H1 (cell line): ENCODE data around the gene ARID2. TPM values are rescaled to one million over a fixed set of nuclear protein-coding genes. Genes with fewer than 3 reads are reported as not detected.

ENCODE experiments used
- CTCF ChIA-PET: fragments of 300-600 bp; sonication (Branson Sonifier 250); formaldehyde crosslinking; loops from one replicate; lab custom pipeline; 2021; ENCODE audit not compliant: partially characterized antibody; lab: Charles Lee
- POLR2A ChIA-PET: fragments of 300-600 bp; sonication (Branson Sonifier 250); formaldehyde crosslinking; loops from one replicate; lab custom pipeline; 2021; ENCODE audit warnings: inconsistent platforms; ENCODE audit not compliant: partially characterized antibody; lab: Charles Lee
- DNase-seq, 2 experiments: peaks; one replicate each; pipeline versions ENCODE4 v3.0.0 to v3.0.0-alpha.2; 2010 to 2022; ENCODE audit warnings: low spot score in 2 of 2, low read depth in 1 of 2, mixed read lengths in 1 of 2
- FAIRE-seq: peaks from 2 replicates; lab custom pipeline; 2011; peaks lifted over from hg19 to GRCh38; lab: Jason Lieb, UNC
- H2AFZ ChIP-seq: 2 replicates; pipeline ENCODE4 v1.8.1; 2012; ENCODE audit warnings: low read length, inconsistent platforms
- H2AK5ac ChIP-seq: 2 replicates; pipeline ENCODE4 v1.6.1; 2013; ENCODE audit warnings: low read depth, low read length
- H2BK120ac ChIP-seq: replicated peaks from 2 replicates; pipeline ENCODE3; 2013; ENCODE audit warnings: low read depth, low read length, inconsistent platforms
- H2BK12ac ChIP-seq: 2 replicates; pipeline ENCODE4 v1.6.1; 2013; ENCODE audit warnings: low read depth, low read length
- H2BK15ac ChIP-seq: 2 replicates; pipeline ENCODE4 v1.6.1; 2013; ENCODE audit warnings: low read length
- H2BK20ac ChIP-seq: 2 replicates; pipeline ENCODE4 v1.6.1; 2013; ENCODE audit warnings: low read length
- H2BK5ac ChIP-seq: 2 replicates; pipeline ENCODE4 v1.6.1; 2013; ENCODE audit warnings: low read depth, low read length
- H3K14ac ChIP-seq: 2 replicates; pipeline ENCODE4 v1.6.1; 2013; ENCODE audit warnings: inconsistent platforms; ENCODE audit not compliant: insufficient read length
- H3K18ac ChIP-seq: 2 replicates; pipeline ENCODE4 v1.6.1; 2013; ENCODE audit warnings: low read length; ENCODE audit errors: extremely low read depth
- H3K23ac ChIP-seq: 2 replicates; pipeline ENCODE4 v1.6.1; 2013; ENCODE audit warnings: inconsistent platforms; ENCODE audit not compliant: insufficient read length
- H3K23me2 ChIP-seq: 2 replicates; pipeline ENCODE4 v1.6.1; 2013; ENCODE audit warnings: low read depth, low read length
- H3K27ac ChIP-seq: 2 replicates; pipeline ENCODE4 v1.6.1; 2011; ENCODE audit warnings: low read depth, low read length, inconsistent platforms
- H3K27me3 ChIP-seq, 4 experiments: replicated peaks in 1 of 4; 1 replicate in 1 of 4; 2 replicates in 3 of 4; pipeline versions ENCODE4 v1.6.1 to v1.8.1; 2011 to 2013; ENCODE audit warnings: low read length in 3 of 4, mild to moderate bottlenecking in 3 of 4, inconsistent platforms in 2 of 4, mixed read lengths in 2 of 4, moderate library complexity in 1 of 4; ENCODE audit not compliant: control insufficient read depth in 3 of 4, insufficient read depth in 3 of 4; ENCODE audit errors: extremely low read depth in 1 of 4
- H3K36me3 ChIP-seq, 4 experiments: 2 replicates each; pipeline versions ENCODE4 v1.6.1 to v1.8.1; 2011 to 2013; ENCODE audit warnings: mild to moderate bottlenecking in 4 of 4, low read length in 3 of 4, moderate library complexity in 2 of 4, control low read depth in 1 of 4, inconsistent platforms in 1 of 4; ENCODE audit not compliant: insufficient read depth in 4 of 4, control insufficient read depth in 2 of 4
- H3K4ac ChIP-seq: replicated peaks from 2 replicates; pipeline ENCODE3; 2013; ENCODE audit warnings: low read length, low read depth, mixed read lengths, inconsistent platforms; ENCODE audit not compliant: insufficient read length
- H3K4me1 ChIP-seq, 4 experiments: replicated peaks in 1 of 4; 1 replicate in 1 of 4; 2 replicates in 3 of 4; pipeline versions ENCODE4 v1.6.1 to v1.8.1; 2011 to 2013; ENCODE audit warnings: low read length in 3 of 4, inconsistent platforms in 2 of 4, mixed read lengths in 1 of 4; ENCODE audit not compliant: insufficient read depth in 4 of 4, control insufficient read depth in 3 of 4
- H3K4me2 ChIP-seq, 2 experiments: 2 replicates each; pipeline versions ENCODE4 v1.6.1 to v1.8.1; 2011 to 2013; ENCODE audit warnings: low read depth in 2 of 2, low read length in 2 of 2, control low read depth in 1 of 2, inconsistent platforms in 1 of 2, mild to moderate bottlenecking in 1 of 2; ENCODE audit not compliant: insufficient read depth in 1 of 2
- H3K4me3 ChIP-seq, 4 experiments: fragments of 200-600, 300-600 bp in 1 of 4; sonication (generic), shearing (Covaris generic), sonication (Bioruptor Twin) in 1 of 4; 2 replicates each; pipeline versions ENCODE4 v1.5.1 to v1.8.1; 2011 to 2016; ENCODE audit warnings: low read length in 4 of 4, low read depth in 3 of 4, control low read depth in 2 of 4, inconsistent platforms in 2 of 4, mild to moderate bottlenecking in 2 of 4, mixed read lengths in 1 of 4, moderate library complexity in 1 of 4; ENCODE audit not compliant: insufficient read depth in 2 of 4; ENCODE audit errors: extremely low read depth in 1 of 4
- H3K56ac ChIP-seq: replicated peaks from 2 replicates; pipeline ENCODE3; 2013; ENCODE audit warnings: low read depth, mild to moderate bottlenecking, mixed read lengths, low read length, inconsistent platforms; ENCODE audit not compliant: insufficient read length
- H3K79me1 ChIP-seq: 2 replicates; pipeline ENCODE4 v1.6.1; 2013; ENCODE audit warnings: low read depth, low read length, control low read depth
- H3K79me2 ChIP-seq, 2 experiments: 2 replicates each; pipeline versions ENCODE4 v1.6.1 to v1.8.1; 2012 to 2013; ENCODE audit warnings: low read length in 2 of 2, mild to moderate bottlenecking in 2 of 2, inconsistent platforms in 1 of 2; ENCODE audit not compliant: insufficient read depth in 2 of 2, control insufficient read depth in 1 of 2
- H3K9ac ChIP-seq, 4 experiments: replicated peaks in 1 of 4; 1 replicate in 1 of 4; 2 replicates in 3 of 4; pipeline versions ENCODE4 v1.6.1 to v1.8.1; 2011 to 2013; ENCODE audit warnings: low read depth in 3 of 4, low read length in 3 of 4, control low read depth in 2 of 4, mild to moderate bottlenecking in 2 of 4, moderate library complexity in 2 of 4, inconsistent platforms in 1 of 4; ENCODE audit errors: extremely low read depth in 1 of 4
- H3K9me3 ChIP-seq, 2 experiments: 2 replicates each; pipeline versions ENCODE4 v1.6.1 to v1.8.1; 2012 to 2013; ENCODE audit warnings: mild to moderate bottlenecking in 2 of 2, moderate library complexity in 2 of 2, control low read depth in 1 of 2, inconsistent platforms in 1 of 2, low read depth in 1 of 2, low read length in 1 of 2, mixed read lengths in 1 of 2; ENCODE audit not compliant: insufficient read depth in 2 of 2
- H4K20me1 ChIP-seq, 2 experiments: replicated peaks in 1 of 2; 2 replicates each; pipeline versions ENCODE3 to v1.8.1; 2011 to 2013; ENCODE audit warnings: inconsistent platforms in 2 of 2, low read length in 2 of 2, mild to moderate bottlenecking in 1 of 2; ENCODE audit not compliant: insufficient read depth in 2 of 2, control insufficient read depth in 1 of 2
- H4K5ac ChIP-seq: 2 replicates; pipeline ENCODE4 v1.6.1; 2013; ENCODE audit warnings: low read length, low read depth, mixed read lengths, inconsistent platforms; ENCODE audit not compliant: insufficient read length
- H4K8ac ChIP-seq: 2 replicates; pipeline ENCODE4 v1.8.0; 2013; ENCODE audit warnings: mild to moderate bottlenecking, moderate library complexity, low read length, inconsistent platforms; ENCODE audit not compliant: insufficient read depth; ENCODE audit errors: extremely low read depth
- H4K91ac ChIP-seq: replicated peaks from 2 replicates; pipeline ENCODE3; 2013; ENCODE audit warnings: low read length, mixed read lengths, inconsistent platforms; ENCODE audit not compliant: insufficient read length
- ASH2L ChIP-seq: fragments of 200-600, 300-600 bp; sonication (generic); IDR thresholded peaks from one replicate; pipeline ENCODE4 v1.7.1; 2017; ENCODE audit warnings: low read length
- CTCF ChIP-seq, 3 experiments: IDR thresholded peaks; 1 replicate in 2 of 3; 2 replicates in 1 of 3; pipeline versions ENCODE4 v1.5.1 to v1.6.1; 2011; ENCODE audit warnings: low read length in 3 of 3, mild to moderate bottlenecking in 3 of 3, inconsistent platforms in 2 of 3, low read depth in 1 of 3, moderate library complexity in 1 of 3; ENCODE audit not compliant: insufficient read depth in 1 of 3; ENCODE audit errors: control extremely low read depth in 1 of 3
- FOSL1 ChIP-seq: IDR thresholded peaks from 2 replicates; pipeline ENCODE4 v1.6.1; 2011; ENCODE audit warnings: mild to moderate bottlenecking, low read depth, low read length, moderate library complexity; ENCODE audit not compliant: insufficient read depth
- GABPA ChIP-seq: IDR thresholded peaks from 2 replicates; pipeline ENCODE4 v1.6.1; 2011; ENCODE audit warnings: mild to moderate bottlenecking, low read length, moderate library complexity, borderline replicate concordance; ENCODE audit not compliant: insufficient read depth
- JUND ChIP-seq: IDR thresholded peaks from 2 replicates; pipeline ENCODE4 v1.6.1; 2011; ENCODE audit warnings: mild to moderate bottlenecking, improper control_type of control experiment, low read length
- KDM1A ChIP-seq: fragments of 200-600, 300-600 bp; sonication (generic); IDR thresholded peaks from 2 replicates; pipeline ENCODE4 v1.7.1; 2016; ENCODE audit warnings: mild to moderate bottlenecking, low read length, borderline replicate concordance
- KDM4A ChIP-seq: IDR thresholded peaks from one replicate; pipeline ENCODE4 v1.7.1; 2012; ENCODE audit warnings: low read depth, mild to moderate bottlenecking, moderate library complexity, low read length, inconsistent platforms; ENCODE audit not compliant: severe bottlenecking
- MAFK ChIP-seq: IDR thresholded peaks from 2 replicates; pipeline ENCODE4 v1.6.1; 2012; ENCODE audit warnings: low read depth, mild to moderate bottlenecking, improper control_type of control experiment, low read length
- MAX ChIP-seq: IDR thresholded peaks from 2 replicates; pipeline ENCODE4 v1.6.1; 2012; ENCODE audit warnings: inconsistent platforms
- POLR2AphosphoS5 ChIP-seq: IDR thresholded peaks from 2 replicates; pipeline ENCODE4 v1.6.1; 2011; ENCODE audit warnings: low read depth, low read length
- SIX5 ChIP-seq: IDR thresholded peaks from 2 replicates; pipeline ENCODE4 v1.6.1; 2011; ENCODE audit warnings: mild to moderate bottlenecking, low read depth, low read length
- polyA plus RNA-seq, 7 experiments: library from polyadenylated mRNA; depleted of rRNA in 3 of 7; stranded (reverse) in 5 of 7; unstranded in 2 of 7; fragments of >200 nt in 5 of 7; fragments of 200-250 nt in 2 of 7; gene quantifications; 1 replicate in 5 of 7; 2 replicates in 1 of 7; 4 replicates in 1 of 7; pipeline versions ENCODE4 v1.2.1 to v1.2.3, GENCODE V29; 2011 to 2013; ENCODE audit warnings: missing spikeins in 2 of 7, mixed read lengths in 2 of 7
- total RNA-seq: library from RNA; stranded (reverse); fragmentation: NEBNext Ultra II Directional; extraction: Animal tissue kit (Norgen Biotek cat#: 25700); gene quantifications from 2 replicates; pipeline ENCODE4 v1.2.1, GENCODE V29; 2021

ARID2 gene
- total and polyA plus RNA-seq, 2 of the 8 experiments (the other 6 are each of a cell fraction or from before 2014, with no cell fraction given) = 32.0 to 45.2 TPM

- ChIA-PET CTCF (interaction anchor here (1.1 kb wide), 1 partner anchor 289 kb away, joined by 5 read pairs; no protein-coding TSS in a partner anchor), POLR2A (interaction anchor here (1.4 kb wide), 1 partner anchor 105 kb away, joined by 3 read pairs; no protein-coding TSS in a partner anchor)
- Histone ChIP-seq H2BK20ac (no peak overlapping the region), H3K4ac (no peak overlapping the region), H3K23ac (no peak overlapping the region), H2AFZ (no peak overlapping the region), H3K23me2 (no peaks in the 10 kb centered on the region), H3K27me3 (no peaks in the 10 kb centered on the region), H4K20me1 (no peaks in the 10 kb centered on the region), H3K79me1 (no peaks in the 10 kb centered on the region), H3K79me2 (peaks cover 0 to 17% of the 10 kb centered on the region in 2 experiments; a peak in 1 of 4 replicates), H3K9me3 (no peaks in the 10 kb centered on the region), H3K4me1 (no peaks in the 10 kb centered on the region), H3K14ac (no peak overlapping the region), H4K5ac (no peak overlapping the region), H2BK15ac (no peak overlapping the region), H3K9ac (no peak overlapping the region), H4K91ac (no peak overlapping the region), H3K36me3 (peaks cover 0 to 19% (median 7%) of the 10 kb centered on the region in 4 experiments; a peak in 5 of 8 replicates), H4K8ac (no peak overlapping the region), H2BK120ac (no peak overlapping the region), H3K56ac (no peak overlapping the region), H3K4me3 (no peak overlapping the region), H2AK5ac (no peak overlapping the region), H3K4me2 (no peak overlapping the region), H3K27ac (no peak overlapping the region), H3K18ac (no peak overlapping the region), H2BK12ac (no peak overlapping the region), H2BK5ac (no peak overlapping the region)
- FAIRE-seq (no peak), DNase-seq (no peak)
- TF ChIP-seq JUND (no peak), ASH2L (no peak), MAFK (no peak), POLR2AphosphoS5 (no peak), GABPA (no peak), FOSL1 (no peak), KDM4A (no peak), SIX5 (no peak), MAX (no peak), CTCF (IDR thresholded peaks at IDR 0.05; ENCODE audit: control extremely low read depth in 1 of 3, insufficient read depth in 1 of 3, low read depth in 1 of 3, low read length in 3 of 3) (no peak), KDM1A (no peak)
Measured at GRCh38 chr12:45833401-45833800, 103.9 kb downstream of the ARID2 start.
